Measurements from ENCODE around the gene SLC16A12.

SLC16A12 gene

DNA sequence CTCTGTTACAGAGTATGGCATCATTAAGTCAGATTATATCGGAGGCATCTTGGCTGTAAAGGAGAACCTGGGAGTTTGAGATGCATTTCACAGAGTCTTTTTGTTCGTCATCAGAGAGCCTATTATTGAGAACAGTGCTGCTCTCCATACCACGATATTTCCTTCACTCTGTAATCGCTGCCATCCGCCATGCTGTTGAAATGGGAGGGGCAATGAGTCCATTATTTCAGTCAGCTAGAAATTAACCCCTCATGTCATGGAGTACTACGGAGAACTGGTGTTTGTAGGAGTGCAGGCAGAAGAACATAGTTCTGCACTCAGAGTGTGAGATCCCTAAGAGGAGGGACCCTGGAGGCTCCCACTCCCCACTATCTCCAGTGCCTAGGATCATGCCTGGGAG is 59.2 kb downstream of the SLC16A12 start:
- H3K4me1 ChIP-seq = no peaks in the 10 kb centered on the region
- H3K4me3 ChIP-seq (ENCODE audit: low read depth, low read length) = no peak overlapping the region
- TF ChIP-seq, protein P1, sequence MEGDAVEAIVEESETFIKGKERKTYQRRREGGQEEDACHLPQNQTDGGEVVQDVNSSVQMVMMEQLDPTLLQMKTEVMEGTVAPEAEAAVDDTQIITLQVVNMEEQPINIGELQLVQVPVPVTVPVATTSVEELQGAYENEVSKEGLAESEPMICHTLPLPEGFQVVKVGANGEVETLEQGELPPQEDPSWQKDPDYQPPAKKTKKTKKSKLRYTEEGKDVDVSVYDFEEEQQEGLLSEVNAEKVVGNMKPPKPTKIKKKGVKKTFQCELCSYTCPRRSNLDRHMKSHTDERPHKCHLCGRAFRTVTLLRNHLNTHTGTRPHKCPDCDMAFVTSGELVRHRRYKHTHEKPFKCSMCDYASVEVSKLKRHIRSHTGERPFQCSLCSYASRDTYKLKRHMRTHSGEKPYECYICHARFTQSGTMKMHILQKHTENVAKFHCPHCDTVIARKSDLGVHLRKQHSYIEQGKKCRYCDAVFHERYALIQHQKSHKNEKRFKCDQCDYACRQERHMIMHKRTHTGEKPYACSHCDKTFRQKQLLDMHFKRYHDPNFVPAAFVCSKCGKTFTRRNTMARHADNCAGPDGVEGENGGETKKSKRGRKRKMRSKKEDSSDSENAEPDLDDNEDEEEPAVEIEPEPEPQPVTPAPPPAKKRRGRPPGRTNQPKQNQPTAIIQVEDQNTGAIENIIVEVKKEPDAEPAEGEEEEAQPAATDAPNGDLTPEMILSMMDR (IDR thresholded peaks at IDR 0.05; ENCODE audit: low read depth, low read length) = no peak
- H3K9me3 ChIP-seq = no peaks in the 10 kb centered on the region
- DNase-seq = no peak
- H3K27me3 ChIP-seq = no peaks in the 10 kb centered on the region
- H3K36me3 ChIP-seq = no peaks in the 10 kb centered on the region

DNA sequence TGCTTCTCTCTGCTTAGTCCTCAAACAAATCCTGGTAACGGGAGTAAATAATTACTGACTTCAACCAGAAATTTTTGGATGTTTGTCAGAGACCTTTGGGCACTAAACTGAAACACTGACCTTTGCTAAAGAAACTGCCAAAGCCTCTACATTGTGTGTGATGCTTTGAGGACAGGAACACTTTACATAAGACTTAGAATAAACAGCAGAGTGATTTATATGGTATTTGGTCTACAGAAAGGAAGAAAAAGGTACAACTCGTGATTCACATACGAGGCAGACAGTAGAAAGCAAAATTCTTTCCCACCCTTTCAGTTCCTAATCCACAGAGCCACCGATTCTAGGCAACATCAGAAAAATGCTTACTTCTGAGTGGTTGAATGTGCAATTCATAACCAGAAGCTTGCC is 59.8 kb downstream of the SLC16A12 start:
- no peaks in the 10 kb centered on the region for H3K9me3 ChIP-seq
- H3K27me3 ChIP-seq = no peaks in the 10 kb centered on the region
- H3K4me1 ChIP-seq = no peaks in the 10 kb centered on the region
- DNase-seq = no peak
- TF ChIP-seq, protein P1 (IDR thresholded peaks at IDR 0.05; ENCODE audit: low read depth, low read length) = no peak
- H3K4me3 ChIP-seq (ENCODE audit: low read depth, low read length) = no peak overlapping the region
- no peaks in the 10 kb centered on the region for H3K36me3 ChIP-seq

DNA sequence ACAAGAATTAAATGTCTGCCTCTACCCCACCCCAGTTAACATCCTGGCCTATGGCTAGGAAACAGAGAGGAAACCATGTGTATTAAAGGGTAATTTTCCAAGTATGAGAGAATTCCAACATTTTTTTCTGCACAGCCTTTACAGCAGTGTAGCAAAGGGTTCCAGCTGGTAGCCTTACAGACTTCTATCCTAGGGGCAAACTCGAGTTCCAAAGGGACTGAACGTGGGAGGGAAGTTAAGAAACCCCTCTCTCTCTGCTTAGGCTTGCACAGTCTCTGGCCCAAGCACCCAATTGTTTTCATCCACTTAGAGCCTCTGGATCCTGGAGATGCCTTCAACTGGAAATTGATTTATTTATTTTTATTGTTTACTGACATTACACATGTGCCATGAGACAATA is 60.3 kb downstream of the SLC16A12 start:
- DNase-seq = no peak
- Histone ChIP-seq H3K27me3 (no peaks in the 10 kb centered on the region), H3K4me3 (ENCODE audit: low read depth, low read length) (no peak overlapping the region), H3K9me3 (no peaks in the 10 kb centered on the region), H3K4me1 (no peaks in the 10 kb centered on the region), H3K36me3 (no peaks in the 10 kb centered on the region)
- TF ChIP-seq, protein P1 (IDR thresholded peaks at IDR 0.05; ENCODE audit: low read depth, low read length) = no peak

DNA sequence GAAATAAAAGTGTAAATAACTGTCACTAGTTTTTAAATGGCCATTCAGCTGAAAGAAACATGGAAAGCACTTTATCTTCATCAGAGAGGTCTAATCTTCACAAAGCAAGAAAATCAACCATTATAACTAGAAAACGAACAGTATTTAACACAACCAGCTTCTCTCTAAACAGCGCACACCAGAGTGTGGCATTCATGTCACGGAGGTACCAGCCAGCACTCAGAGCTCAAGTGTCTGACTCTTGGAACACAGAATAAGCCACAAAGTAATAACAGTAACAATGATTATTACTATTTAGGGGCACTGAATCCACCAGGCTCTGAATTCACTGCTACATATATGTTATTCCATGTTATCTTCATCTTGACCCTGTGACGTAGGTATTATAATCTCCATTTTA is 60.9 kb downstream of the SLC16A12 start:
- TF ChIP-seq, protein P1 (IDR thresholded peaks at IDR 0.05; ENCODE audit: low read depth, low read length) = no peak
- Histone ChIP-seq H3K4me1 (no peaks in the 10 kb centered on the region), H3K36me3 (no peaks in the 10 kb centered on the region), H3K4me3 (ENCODE audit: low read depth, low read length) (no peak overlapping the region), H3K27me3 (no peaks in the 10 kb centered on the region), H3K9me3 (no peaks in the 10 kb centered on the region)
- DNase-seq = no peak

DNA sequence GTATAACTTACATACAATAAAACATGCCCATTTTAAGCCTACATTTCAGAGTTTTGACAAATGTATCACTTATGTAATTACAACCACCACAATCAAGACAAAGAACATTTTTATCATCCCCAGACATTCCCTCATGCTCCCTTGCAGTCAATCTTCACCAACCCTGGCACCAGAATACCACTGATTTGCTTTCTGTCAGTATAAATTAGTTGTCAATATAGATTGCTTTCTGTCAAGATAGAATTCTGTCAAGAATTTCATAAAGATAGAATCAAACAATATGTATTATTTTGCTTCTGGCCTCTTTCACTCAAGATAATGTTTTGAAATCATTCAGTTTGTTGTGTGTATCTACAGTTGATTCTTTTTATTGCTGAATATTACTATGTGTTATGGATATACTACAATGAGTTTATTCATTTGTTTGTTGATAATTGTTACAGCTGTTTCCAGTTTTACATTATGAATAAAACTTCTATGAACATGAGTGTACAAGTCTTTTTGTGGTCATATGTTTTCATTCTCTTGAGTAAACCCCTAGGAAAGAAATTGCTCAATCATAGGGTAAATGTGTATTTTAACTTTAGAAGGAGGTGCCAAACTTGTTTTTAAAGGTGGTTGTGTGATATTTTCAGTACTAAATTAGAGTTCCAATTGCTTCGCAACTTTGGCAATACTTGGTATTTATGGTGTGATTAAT is 64.1 kb downstream of the SLC16A12 start:
- H3K36me3 ChIP-seq = no peaks in the 10 kb centered on the region
- no peaks in the 10 kb centered on the region for H3K4me1 ChIP-seq
- TF ChIP-seq, protein P1 (IDR thresholded peaks at IDR 0.05; ENCODE audit: low read depth, low read length) = no peak
- H3K4me3 ChIP-seq (ENCODE audit: low read depth, low read length) = no peak overlapping the region
- no peak for DNase-seq
- no peaks in the 10 kb centered on the region for H3K27me3 ChIP-seq
- no peaks in the 10 kb centered on the region for H3K9me3 ChIP-seq

DNA sequence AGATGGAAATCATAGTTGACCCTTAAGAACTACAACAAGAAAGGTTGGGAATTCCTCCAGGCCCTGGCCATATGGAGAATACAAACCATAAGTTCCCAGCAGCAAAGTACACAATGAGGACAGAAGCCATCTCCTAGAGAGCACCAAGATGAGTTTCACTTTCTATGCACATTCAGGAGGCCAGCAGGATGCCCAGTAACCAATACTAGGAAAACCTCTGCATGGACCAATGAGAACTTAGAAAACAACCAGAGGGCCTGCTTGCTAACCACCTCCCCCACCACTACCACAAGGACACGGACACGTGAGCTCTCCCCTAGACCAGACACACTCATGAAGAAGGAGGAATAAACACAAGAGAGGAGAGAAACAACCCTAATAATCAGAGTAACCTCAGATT is 64.8 kb downstream of the SLC16A12 start:
- H3K4me3 ChIP-seq (ENCODE audit: low read depth, low read length) = no peak overlapping the region
- no peak for DNase-seq
- no peaks in the 10 kb centered on the region for H3K9me3 ChIP-seq
- H3K4me1 ChIP-seq = no peaks in the 10 kb centered on the region
- TF ChIP-seq, protein P1 (IDR thresholded peaks at IDR 0.05; ENCODE audit: low read depth, low read length) = no peak
- no peaks in the 10 kb centered on the region for H3K27me3 ChIP-seq
- H3K36me3 ChIP-seq = no peaks in the 10 kb centered on the region
